HG03460 (cell line): ENCODE results near the gene CFAP91.
"Not testable (repeated sequence)": the region's sequence is repeated elsewhere in the genome, so short reads cannot be mapped to it uniquely, and the experiment has no call there.

Experiments
- ATAC-seq: cut with Tn5 transposase; IDR thresholded peaks from one replicate; pipeline ENCODE4 v1.9.1; 2021; ENCODE audit not compliant: unreplicated experiment

The CFAP91 gene

DNA sequence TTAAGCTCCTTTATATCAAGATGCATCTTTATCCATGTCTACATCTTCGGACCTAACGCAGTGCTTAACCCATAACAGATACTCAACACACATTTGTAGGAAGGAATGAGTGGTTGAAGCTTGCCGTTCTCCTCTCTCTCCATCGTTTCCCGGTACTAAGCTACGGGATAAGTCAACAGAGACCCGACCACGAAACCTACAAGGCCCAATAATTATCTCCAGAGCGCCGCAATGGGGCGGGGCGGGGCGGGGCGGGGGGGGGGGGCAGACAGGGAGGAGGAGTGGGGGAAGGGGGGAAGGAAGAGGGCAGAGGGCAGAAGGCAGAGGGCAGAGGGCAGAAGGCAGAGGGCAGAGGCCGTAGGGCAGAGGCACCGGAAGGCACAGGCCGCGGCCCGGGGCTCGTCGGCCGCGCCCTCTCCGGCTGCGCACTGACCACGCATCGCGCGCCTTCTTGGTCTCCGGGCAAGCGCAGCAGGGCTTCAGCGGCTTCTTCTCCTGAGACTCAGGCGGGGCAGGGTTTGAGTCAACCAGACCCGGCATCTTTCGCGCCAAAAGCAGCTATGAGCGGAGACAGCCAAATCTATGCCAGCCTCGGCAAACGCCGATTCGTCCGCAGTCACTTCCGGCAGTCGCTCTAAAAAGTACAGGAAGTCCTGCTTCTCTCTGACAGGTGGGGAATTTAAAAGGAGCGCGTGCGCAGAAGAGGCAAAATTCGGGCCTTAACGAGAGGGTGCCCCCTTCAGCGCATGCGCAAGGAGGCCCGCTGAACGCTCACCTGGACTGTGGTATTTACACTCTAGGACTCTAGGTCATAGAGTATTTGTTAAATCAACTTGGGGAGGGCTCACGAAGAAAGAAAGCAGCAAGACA, 25.8 kb upstream of the CFAP91 start, which contains the start of gene COX17:
COX17 (minus strand) TSS at position 636 of the 870 bp plus-strand sequence; CDS start at position 540, 96 bp downstream.
- ATAC-seq: peak; percentile 87

DNA sequence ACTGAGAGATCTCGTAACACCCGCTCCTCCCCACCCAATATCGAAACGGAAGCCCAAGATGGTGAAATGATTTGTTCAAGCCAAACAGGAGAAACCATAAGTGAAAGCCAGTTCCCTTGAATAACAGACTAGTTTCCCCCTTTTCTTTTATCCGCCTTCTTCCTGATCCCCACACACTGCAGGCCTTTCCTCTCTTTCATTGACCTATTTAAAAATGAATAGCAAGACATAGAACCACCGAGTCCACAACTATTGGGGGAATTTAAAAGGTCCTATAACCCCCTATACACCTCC, 25.2 kb upstream of the CFAP91 start:
- ATAC-seq: no peak

DNA sequence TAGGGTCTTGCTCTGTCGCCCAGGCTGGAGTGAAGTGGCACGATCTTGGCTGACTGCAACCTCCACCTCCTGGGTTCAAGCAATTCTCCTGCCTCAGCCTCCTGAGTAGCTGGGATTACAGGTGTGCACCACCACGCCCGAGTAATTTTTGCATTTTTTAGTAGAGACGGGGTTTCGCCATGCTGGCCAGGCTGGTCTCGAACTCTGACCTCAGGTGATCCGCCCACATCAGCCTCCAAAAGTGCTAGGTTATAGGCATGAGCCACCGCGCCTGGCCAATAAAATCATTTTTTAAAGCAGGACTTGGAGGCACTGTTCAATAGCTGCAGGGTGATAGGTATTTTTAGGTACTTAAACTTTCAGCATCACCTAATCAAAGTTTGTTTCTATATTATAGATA, 24.6 kb upstream of the CFAP91 start:
- not testable (repeated sequence) for ATAC-seq

DNA sequence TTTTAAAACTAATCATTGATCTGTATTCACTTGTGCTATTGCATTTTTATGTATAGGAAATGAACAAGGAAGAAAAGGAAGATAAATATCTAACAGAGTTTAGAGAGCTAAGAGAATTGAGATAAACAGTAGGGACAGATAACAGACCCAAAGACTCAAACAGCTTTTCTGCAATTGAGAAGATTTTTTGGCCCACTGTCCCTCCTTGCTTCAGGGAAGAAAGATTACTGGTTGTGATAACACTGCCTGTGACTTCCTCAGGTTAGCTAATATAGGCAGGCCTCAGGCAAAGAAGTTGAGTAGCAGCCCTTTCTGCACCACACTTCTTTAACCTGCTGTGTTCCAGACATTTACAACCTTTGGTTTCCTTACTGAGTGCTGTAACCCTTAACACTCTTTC, 22.9 kb upstream of the CFAP91 start:
- ATAC-seq: no peak

DNA sequence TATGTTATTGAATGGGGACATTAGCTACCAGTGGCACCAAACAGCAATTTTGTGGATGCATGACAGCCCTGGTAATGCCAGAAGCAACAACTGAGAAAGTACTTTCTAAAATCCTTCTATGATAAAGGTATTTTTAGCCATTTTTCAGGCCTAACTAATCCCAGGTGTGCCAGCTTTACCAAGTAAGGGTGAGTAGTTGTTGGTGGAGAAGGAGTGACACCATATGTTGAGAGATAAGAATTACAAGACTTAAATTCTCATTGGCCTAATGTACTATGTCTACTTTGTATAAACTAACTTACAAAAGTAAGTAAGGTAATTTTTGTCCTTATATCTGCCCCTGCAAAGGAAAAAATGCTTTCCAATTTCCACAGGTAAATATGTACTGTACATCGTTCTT, 21.5 kb upstream of the CFAP91 start:
- ATAC-seq: no peak

DNA sequence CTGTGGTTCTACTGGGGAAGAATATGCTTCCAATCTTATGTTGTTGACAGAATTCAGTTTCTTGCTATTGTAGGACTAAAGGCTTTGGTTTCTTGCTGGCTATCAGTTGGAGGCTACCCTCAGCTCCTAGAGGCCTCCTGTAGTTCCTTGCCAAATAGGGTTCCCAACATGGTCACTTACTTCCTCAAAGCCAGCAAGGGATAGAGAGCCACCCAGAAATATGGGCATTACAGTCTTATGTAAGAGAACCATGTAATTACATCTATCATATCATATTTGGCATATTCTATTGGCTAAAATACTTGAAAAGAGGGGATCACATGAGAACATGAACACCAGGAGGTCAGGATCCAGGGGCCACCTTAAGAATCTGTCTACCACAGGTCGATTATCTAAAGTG, 19.4 kb upstream of the CFAP91 start:
- ATAC-seq: no peak

DNA sequence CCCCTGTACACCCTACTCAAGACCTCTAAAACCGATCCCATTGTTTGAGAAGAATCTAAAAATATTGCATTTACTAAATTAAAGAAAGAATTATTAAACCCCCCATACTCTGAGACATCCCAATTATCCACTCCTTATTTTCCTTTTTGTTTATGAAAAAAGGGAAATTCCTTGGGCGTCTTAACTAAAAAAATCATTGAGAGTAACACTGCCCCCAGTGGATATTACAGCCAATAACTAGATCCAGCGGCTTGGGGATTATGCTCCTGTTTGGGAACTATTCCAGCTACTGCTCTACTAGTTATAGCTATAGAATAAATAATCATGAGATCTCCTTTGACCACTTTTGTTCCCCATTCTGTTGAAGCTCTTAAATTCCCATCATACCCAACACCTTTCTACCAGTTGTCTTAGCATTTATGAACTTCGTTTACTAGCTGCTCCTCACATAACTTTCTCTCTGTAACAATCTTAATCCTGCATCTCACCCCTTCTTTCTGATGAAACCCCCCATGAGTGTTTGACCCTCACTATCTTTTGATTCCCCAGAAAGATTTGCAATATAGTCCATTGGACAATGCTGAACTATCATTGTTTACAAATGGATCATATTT, 12.7 kb upstream of the CFAP91 start:
- no peak for ATAC-seq

DNA sequence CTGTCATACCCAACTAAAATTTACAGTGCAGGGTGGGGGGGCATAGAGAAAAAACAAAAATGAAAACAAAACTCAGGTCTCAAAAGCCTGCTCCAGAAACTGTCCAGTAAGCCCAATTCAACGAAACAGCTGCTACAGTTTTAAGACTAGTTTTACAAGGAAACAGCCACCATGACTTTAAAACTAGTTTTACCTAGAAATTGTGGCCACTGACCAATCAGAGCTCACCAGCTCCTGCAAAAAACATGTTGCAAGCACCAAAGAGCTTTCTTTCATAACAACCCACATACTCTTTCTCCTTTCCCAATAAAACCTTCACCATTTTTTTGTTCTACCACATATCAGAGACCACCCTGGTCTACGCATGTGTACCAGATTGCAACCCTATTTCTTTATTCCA, 7.3 kb upstream of the CFAP91 start:
- no peak for ATAC-seq

DNA sequence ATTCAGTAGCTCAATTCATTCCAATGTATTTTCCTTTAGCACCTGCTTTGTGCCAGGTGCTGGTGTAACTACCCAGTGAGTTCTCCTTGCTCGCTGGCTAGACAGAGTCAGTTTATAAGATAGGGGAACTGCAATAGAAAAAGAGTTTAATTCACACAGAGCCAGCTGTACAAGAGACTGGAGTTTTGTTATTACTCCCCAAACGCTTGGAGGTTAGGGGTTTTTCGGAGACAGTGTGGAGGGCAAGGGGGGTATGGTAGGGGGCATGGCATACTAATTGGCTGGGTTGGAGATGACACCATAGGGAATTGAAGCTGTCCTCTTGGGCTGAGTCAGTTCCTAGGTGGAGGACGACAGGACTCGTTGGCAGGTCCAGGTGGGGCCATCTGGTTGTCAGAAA, 5.4 kb upstream of the CFAP91 start:
- ATAC-seq: peak; percentile 44

DNA sequence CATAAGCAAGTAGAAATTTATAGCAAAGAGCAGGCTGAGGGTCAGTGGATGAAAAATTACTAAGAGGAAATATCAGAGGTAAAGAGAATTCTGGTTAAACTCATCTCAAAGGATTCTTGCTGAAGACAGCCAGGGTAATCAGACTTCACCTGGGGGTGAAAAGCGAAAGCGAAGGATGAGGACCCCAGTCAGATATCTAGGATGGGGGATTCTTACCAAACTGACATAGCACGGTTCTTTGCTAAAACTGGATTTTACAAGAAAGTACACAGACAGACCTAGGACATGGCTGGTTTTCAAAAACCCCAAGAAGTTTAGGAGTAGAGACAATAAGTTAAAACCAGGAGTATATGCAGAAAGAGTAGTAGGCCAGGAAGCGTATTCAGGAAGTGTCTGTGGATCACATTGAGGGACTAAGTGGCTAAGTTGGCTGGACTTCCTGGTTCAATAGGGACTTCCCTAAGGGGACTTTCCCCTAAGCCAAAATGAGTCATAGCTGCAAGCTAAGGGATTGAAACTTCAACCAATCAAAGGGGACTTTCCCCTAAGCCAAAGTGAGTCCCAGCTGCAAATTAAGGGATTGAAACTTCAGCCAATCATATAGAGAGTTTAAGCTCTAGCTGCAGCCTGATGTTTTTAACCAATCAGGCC, 2.4 kb upstream of the CFAP91 start:
- ATAC-seq: peak; percentile 31

DNA sequence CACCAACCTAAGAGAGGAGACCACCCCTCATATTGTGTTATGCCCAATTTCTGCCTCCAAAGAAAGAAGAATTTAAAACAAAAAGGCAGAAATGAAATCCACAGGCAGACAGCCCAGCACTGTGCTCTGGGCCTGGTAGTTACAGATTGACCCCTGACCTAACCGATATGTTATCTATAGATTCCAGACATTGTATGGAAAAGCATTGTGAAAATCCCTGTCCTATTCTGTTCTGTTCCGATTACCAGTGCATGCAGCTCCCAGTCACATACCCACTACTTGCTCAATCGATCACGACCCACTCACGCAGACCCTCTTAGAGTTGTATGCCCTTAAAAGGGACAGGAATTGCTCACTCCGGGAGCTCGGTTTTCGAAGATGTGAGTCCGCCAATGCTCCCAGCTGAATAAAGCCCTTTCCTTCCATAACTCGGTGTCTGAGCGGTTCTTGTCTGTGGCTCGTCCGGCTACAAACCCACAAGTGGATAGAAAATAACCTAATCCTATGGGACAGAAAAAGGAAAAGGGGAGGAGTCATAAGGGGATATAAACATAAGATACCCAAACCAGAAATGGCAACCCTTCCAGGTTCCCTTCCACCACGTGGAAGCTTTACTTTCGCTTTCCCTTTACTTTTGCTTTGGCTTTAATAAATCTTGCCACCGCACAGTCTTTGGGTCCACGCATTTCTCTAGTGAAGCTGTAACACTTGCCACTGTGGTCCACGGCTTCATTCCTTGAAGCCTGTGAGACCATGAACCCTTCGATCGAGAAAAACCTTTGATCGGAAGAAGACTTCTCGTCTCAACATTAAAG, 1.7 kb upstream of the CFAP91 start:
- peak; percentile 3 for ATAC-seq

DNA sequence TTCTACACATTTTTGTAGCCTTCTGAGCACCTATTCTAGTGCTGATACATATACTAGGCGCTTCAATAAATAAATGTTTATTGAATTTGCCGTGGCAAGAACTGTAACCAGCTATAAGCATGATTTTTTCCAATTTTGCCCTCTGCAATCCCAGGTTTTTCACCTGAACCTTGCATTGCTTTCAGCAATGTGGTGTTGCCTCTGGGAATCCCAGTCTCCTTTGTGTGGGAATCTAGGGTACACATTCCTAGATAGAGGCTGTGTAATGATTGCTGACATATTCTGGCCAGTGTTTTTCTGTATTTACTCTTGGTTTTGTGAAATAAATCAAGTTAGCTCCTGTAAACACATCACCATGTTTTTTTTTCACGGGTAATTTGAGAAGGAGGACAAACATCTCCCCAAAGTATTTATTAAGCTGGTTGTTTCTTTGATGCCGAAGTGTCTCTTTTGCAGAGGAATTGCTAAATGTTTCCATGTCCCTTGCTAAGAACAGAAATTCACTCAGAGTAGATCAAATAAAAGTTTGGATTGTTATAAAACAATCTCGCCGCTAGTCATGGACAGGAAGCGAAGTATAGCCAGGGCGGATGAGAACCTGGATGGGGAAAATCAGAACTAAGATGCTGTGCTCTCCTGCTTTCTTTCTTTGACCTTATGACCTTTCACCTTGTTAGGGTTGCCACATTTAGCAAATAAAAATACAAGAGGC, 1.2 kb downstream of the CFAP91 start:
- ATAC-seq: no peak

DNA sequence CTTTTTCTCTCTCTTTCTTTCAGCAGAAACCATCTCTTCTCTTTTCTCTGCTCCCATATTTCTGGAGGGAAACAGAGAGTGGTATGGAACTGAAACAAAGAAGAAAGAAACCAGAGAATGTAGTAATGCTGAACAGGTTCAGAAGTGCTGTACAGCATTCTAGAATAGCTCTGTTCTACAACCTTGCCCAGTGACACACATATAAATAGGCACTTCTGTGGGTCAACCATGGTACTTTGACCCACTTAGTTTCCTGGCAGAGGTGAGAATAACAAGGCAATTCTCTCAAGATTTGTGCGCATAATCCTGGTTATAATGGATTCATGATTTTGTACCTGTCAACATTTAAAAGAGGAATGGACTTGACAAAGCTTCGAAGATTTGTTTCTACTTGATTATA, 12.3 kb downstream of the CFAP91 start:
- ATAC-seq: no peak

DNA sequence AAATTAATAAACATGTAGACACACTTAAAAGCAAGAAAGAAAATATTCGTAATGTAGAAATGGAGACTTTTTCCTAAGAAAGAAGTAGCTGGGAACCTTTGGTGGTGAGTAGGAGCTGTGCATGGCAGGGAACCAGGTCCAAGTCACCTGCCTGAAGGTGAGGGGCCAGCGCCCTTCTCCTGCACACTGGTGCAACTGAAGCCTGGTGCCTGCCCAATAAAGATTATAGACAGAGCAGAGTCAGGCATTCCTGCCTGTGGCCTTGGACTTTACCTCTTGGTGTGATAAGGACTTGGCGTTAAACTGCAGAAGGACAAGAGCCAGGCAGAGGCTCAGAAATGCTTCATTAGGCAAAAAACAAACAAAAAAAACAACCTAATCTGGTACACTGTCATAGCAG, 14.2 kb downstream of the CFAP91 start:
- no peak for ATAC-seq

DNA sequence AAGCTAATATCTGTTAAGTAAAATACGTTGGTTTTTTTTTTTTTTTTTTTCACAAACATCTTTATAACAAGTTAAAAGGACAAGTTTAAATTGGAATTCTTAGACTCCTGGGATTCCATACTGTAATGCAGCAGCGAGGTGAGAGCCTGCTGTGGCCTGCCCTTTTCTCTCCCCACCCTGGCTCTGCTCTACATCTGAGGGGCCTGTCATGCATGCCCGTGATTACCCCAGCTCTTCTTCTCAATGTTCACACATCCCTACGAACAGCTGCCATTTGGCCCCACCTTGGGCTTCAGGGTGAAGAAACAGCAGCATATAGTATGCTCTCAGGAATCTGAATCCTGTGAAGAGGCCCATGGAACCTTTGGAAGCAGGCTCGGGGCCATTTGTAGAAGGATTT, 14.7 kb downstream of the CFAP91 start:
- no peak for ATAC-seq

DNA sequence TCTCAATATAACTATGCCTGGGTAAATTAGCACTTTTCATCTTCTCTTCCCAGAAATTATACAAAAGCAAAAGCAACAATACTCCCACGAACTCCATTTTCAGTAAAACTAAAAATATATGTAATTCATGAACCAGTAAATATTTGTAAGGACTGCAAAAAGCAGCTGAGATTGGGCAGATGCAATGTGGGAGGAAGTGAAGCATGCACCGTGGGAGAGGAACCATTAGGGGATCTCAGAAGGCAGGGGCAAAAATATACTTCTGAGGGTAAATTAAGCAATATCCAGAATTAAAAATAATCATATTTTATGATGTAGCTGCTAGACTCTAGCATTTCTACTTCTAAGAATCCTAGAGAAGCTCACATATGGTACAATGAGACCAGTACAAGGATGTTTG, 20.2 kb downstream of the CFAP91 start:
- no peak for ATAC-seq

DNA sequence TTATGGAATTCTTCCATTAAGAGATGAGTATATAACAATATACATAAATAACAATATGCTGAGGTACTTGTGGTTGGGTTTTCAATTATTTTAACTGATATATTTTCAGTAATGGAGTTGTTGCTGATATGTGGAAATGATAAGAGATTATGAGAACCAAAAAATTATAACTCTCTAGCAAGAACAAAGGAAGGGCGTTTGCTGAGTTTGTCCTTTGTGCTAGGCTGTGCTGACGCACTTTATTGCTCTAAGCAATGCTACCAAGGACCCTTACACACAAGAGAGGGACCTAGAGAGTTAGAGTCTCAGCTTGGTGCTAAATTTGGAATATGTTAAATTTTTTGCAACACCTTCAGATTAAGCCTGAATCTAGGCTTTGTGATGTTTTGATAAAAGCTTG, 24.1 kb downstream of the CFAP91 start:
- ATAC-seq: no peak

DNA sequence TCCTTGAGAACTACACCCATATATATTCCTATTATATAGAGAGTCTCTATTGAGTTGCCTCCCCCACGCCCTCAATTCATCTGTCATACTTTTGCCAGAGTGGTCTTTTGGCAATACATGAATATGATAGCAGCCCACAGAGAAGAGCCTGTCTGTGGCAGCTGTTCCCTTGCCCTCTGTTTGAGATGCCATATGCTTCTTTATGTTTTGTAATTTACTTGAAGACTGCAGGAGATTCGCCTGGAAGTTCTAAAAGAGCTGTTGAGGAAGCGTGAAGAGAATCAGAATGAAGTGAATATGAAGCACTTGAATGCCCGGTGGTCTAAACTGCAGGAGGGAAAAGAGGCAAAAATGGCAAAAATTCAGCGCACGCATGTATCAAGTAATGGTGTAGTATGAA, 27.2 kb downstream of the CFAP91 start:
- no peak for ATAC-seq

DNA sequence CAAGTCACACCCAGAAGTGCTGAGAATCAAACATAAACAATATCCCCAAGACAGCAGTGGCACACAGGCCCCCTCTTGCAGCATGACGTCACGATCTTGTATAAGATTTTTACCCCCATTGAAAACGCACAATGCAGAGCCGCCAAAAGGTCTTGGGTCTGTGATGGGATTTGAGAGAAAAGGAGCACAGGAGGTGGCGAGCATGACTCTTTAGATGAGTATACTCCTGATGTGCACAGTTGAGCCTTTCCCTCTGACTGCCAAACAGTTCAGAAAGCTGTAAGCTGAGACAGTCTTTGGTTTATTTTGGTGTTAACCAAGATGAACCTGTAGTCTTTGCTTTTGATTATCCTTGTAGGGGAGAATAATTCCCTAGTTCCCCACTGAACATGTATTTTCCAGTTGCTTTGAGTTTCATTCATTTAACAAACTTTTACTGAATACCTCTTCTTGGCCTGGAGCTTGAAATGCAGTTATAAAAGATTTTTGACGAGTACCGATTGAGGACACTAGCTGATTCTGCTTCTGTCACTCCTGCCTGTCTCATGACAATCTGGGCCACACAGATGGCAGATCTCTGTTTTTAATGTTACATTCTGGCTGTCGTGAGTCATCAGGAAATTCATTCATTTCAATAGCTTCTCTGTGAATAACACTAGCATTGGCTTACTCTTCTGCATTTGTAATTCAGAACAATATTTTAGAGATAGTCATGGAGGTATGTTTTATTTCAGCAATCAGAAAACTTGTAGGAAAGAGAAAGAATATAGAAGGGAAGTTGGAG, 28.9 kb downstream of the CFAP91 start:
- no peak for ATAC-seq

DNA sequence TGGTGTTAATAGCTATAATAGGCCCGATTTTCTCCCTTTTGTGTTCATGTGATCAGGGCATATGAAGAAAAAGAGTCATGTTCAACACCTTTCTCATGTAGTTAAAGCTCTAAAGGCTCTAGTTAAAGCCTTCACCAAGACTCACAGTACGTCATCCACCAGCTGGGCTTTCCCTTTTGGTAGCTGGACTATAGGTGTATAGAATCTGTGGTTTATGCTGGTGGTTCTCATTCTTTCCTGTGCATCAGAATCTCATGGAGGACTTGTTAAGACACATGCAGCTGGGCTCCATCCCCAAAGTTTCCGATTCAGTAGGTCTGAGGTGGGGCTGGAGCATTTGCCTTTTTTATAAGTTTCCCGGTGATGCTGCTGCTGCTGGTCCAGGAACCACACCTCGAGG, 31.0 kb downstream of the CFAP91 start:
- ATAC-seq: no peak
